IPS-15b (cell line): Measurements from ENCODE around the gene FNTB.
"Not testable (repeated sequence)": the region's sequence is repeated elsewhere in the genome, so short reads cannot be mapped to it uniquely, and the experiment has no call there.

Experiments used
- H3K27me3 ChIP-seq: one replicate; pipeline ENCODE4 v1.6.1; 2013; ENCODE audit warnings: low read length; ENCODE audit not compliant: control insufficient read depth, insufficient read depth
- H3K36me3 ChIP-seq: one replicate; pipeline ENCODE4 v1.6.1; 2013; ENCODE audit warnings: low read length; ENCODE audit not compliant: control insufficient read depth, insufficient read depth
- H3K4me1 ChIP-seq: one replicate; pipeline ENCODE4 v1.6.1; 2013; ENCODE audit warnings: mild to moderate bottlenecking, low read length; ENCODE audit not compliant: control insufficient read depth, insufficient read depth
- H3K4me3 ChIP-seq: one replicate; pipeline ENCODE4 v1.5.1; 2013; ENCODE audit warnings: low read depth, low read length
- H3K9ac ChIP-seq: one replicate; pipeline ENCODE4 v1.6.1; 2013; ENCODE audit warnings: low read depth, mild to moderate bottlenecking, low read length
- H3K9me3 ChIP-seq: one replicate; pipeline ENCODE4 v1.6.1; 2013; ENCODE audit warnings: mild to moderate bottlenecking, low read length; ENCODE audit not compliant: control insufficient read depth, insufficient read depth

FNTB gene

GRCh38 chr14:65028937-65029336, 42.2 kb downstream of the FNTB start:
- H3K4me1 ChIP-seq, result no peaks in the 10 kb centered on the region
- H3K36me3 ChIP-seq, result peaks cover 8% of the 10 kb centered on the region
- no peaks in the 10 kb centered on the region for H3K9me3 ChIP-seq
- no peaks in the 10 kb centered on the region for H3K27me3 ChIP-seq
- H3K4me3 ChIP-seq, result no peak overlapping the region
- no peak overlapping the region for H3K9ac ChIP-seq

- not testable (repeated sequence) for H3K36me3 ChIP-seq, H3K9ac ChIP-seq, H3K4me1 ChIP-seq, H3K9me3 ChIP-seq, H3K27me3 ChIP-seq, H3K4me3 ChIP-seq
Observed at GRCh38 chr14:65031321-65031720, 44.6 kb downstream of the FNTB start.

- no peak overlapping the region for H3K4me3 ChIP-seq
Observed at GRCh38 chr14:65032319-65032718, 45.6 kb downstream of the FNTB start.

GRCh38 chr14:65033181-65033580, 46.5 kb downstream of the FNTB start:
- no peaks in the 10 kb centered on the region for H3K36me3 ChIP-seq
- no peak overlapping the region for H3K4me3 ChIP-seq
- no peak overlapping the region for H3K9ac ChIP-seq

More at GRCh38 chr14:65032319-65032718, 45.6 kb downstream of the FNTB start:
- Histone ChIP-seq H3K9ac (no peak overlapping the region), H3K27me3 (no peaks in the 10 kb centered on the region), H3K36me3 (peaks cover 8% of the 10 kb centered on the region), H3K4me1 (no peaks in the 10 kb centered on the region), H3K9me3 (no peaks in the 10 kb centered on the region)

GRCh38 chr14:65034021-65034420, 47.3 kb downstream of the FNTB start:
- H3K27me3 ChIP-seq, result no peaks in the 10 kb centered on the region
- H3K4me3 ChIP-seq, result no peak overlapping the region
- no peaks in the 10 kb centered on the region for H3K4me1 ChIP-seq
- H3K36me3 ChIP-seq, result no peaks in the 10 kb centered on the region
- no peak overlapping the region for H3K9ac ChIP-seq
- no peaks in the 10 kb centered on the region for H3K9me3 ChIP-seq

More at GRCh38 chr14:65033181-65033580, 46.5 kb downstream of the FNTB start:
- Histone ChIP-seq H3K4me1 (no peaks in the 10 kb centered on the region), H3K9me3 (no peaks in the 10 kb centered on the region), H3K27me3 (no peaks in the 10 kb centered on the region)

GRCh38 chr14:65035049-65035448, 48.4 kb downstream of the FNTB start:
- no peaks in the 10 kb centered on the region for H3K4me1 ChIP-seq
- no peaks in the 10 kb centered on the region for H3K9me3 ChIP-seq
- H3K9ac ChIP-seq, result no peak overlapping the region
- no peak overlapping the region for H3K4me3 ChIP-seq
- H3K27me3 ChIP-seq, result no peaks in the 10 kb centered on the region
- H3K36me3 ChIP-seq, result no peaks in the 10 kb centered on the region

GRCh38 chr14:65038966-65039365, 52.3 kb downstream of the FNTB start:
- no peak overlapping the region for H3K9ac ChIP-seq
- no peak overlapping the region for H3K4me3 ChIP-seq
- H3K27me3 ChIP-seq, result no peaks in the 10 kb centered on the region
- H3K9me3 ChIP-seq, result no peaks in the 10 kb centered on the region
- no peaks in the 10 kb centered on the region for H3K4me1 ChIP-seq
- H3K36me3 ChIP-seq, result peaks cover 2% of the 10 kb centered on the region

GRCh38 chr14:65040666-65041433, 54.2 kb downstream of the FNTB start:
- Histone ChIP-seq H3K27me3 (no peaks in the 10 kb centered on the region), H3K4me3 (no peak overlapping the region), H3K9ac (no peak overlapping the region), H3K9me3 (no peaks in the 10 kb centered on the region), H3K36me3 (peaks cover 2% of the 10 kb centered on the region), H3K4me1 (no peaks in the 10 kb centered on the region)

GRCh38 chr14:65041434-65041915, 54.8 kb downstream of the FNTB start:
- Histone ChIP-seq H3K36me3 (peaks cover 2% of the 10 kb centered on the region), H3K9ac (no peak overlapping the region), H3K4me3 (no peak overlapping the region), H3K4me1 (no peaks in the 10 kb centered on the region), H3K27me3 (no peaks in the 10 kb centered on the region), H3K9me3 (no peaks in the 10 kb centered on the region)

GRCh38 chr14:65042296-65042695, 55.6 kb downstream of the FNTB start:
- H3K4me3 ChIP-seq, result no peak overlapping the region
- H3K9ac ChIP-seq, result no peak overlapping the region
- no peaks in the 10 kb centered on the region for H3K9me3 ChIP-seq
- H3K4me1 ChIP-seq, result no peaks in the 10 kb centered on the region
- H3K27me3 ChIP-seq, result no peaks in the 10 kb centered on the region
- peaks cover 2% of the 10 kb centered on the region for H3K36me3 ChIP-seq

GRCh38 chr14:65042731-65043372, 56.2 kb downstream of the FNTB start:
- H3K9me3 ChIP-seq, result no peaks in the 10 kb centered on the region
- H3K4me3 ChIP-seq, result no peak overlapping the region
- H3K27me3 ChIP-seq, result no peaks in the 10 kb centered on the region
- no peaks in the 10 kb centered on the region for H3K4me1 ChIP-seq
- H3K36me3 ChIP-seq, result peaks cover 2% of the 10 kb centered on the region
- no peak overlapping the region for H3K9ac ChIP-seq
